PC-3 (cell line): Measurements from ENCODE around the gene OPRM1. TPM values are rescaled to one million over a fixed set of nuclear protein-coding genes. Genes with fewer than 3 reads are reported as not detected.

Experiments used
- ATAC-seq: fragments of 200-7000 bp; cut with Tn5 transposase; 2 replicates; pipeline ENCODE4 v1.9.1; 2020; ENCODE audit warnings: mild to moderate bottlenecking, moderate library complexity
- BruUV-seq: library from RNA; stranded (reverse); fragments of 400-500 nt; replicated peaks from 2 replicates; lab custom pipeline; 2021; lab: Mats Ljungman, UMichigan
- CTCF ChIA-PET: fragments of 300-600 bp; sonication (Branson Sonifier 250); formaldehyde crosslinking; loops from one replicate; lab custom pipeline; 2022; ENCODE audit warnings: antibody characterized with exemption; lab: Charles Lee
- POLR2A ChIA-PET: fragments of 300-600 bp; sonication (Branson Sonifier 250); formaldehyde crosslinking; loops from one replicate; lab custom pipeline; 2022; ENCODE audit warnings: antibody characterized with exemption; ENCODE audit not compliant: unreplicated experiment; lab: Charles Lee
- DNase-seq: peaks from one replicate; pipeline ENCODE4 v3.0.0-alpha.2; 2015
- H2AFZ ChIP-seq: fragments of 300-600 bp; sonication (generic); 2 replicates; pipeline ENCODE4 v1.6.0; 2016; ENCODE audit warnings: antibody characterized with exemption, low read length
- H3F3A ChIP-seq: fragments of 300-600 bp; sonication (generic); one replicate; pipeline ENCODE4 v1.6.0; 2017; ENCODE audit warnings: antibody characterized with exemption, low read length, control low read depth, mild to moderate bottlenecking; ENCODE audit not compliant: unreplicated experiment
- H3K27ac ChIP-seq: fragments of 300-600 bp; sonication (generic); 2 replicates; pipeline ENCODE4 v1.5.1; 2016; ENCODE audit warnings: mild to moderate bottlenecking, low read length
- H3K27me3 ChIP-seq: fragments of 300-600 bp; sonication (generic); 2 replicates; pipeline ENCODE4 v1.6.1; 2016; ENCODE audit warnings: low read length, mixed read lengths
- H3K36me3 ChIP-seq: fragments of 300-600 bp; sonication (generic); 2 replicates; pipeline ENCODE4 v1.6.1; 2016; ENCODE audit warnings: low read depth, mixed run types, low read length, mixed read lengths
- H3K4me1 ChIP-seq: fragments of 300-600 bp; sonication (generic); 2 replicates; pipeline ENCODE4 v1.5.1; 2016; ENCODE audit warnings: low read length; ENCODE audit not compliant: insufficient read depth
- H3K4me2 ChIP-seq: fragments of 300-600 bp; sonication (generic); 2 replicates; pipeline ENCODE4 v1.6.0; 2016; ENCODE audit warnings: low read length
- H3K4me3 ChIP-seq: fragments of 300-600 bp; sonication (generic); 2 replicates; pipeline ENCODE4 v1.5.1; 2016; ENCODE audit warnings: mild to moderate bottlenecking, low read length, mixed read lengths
- H3K79me2 ChIP-seq: fragments of 300-600 bp; sonication (generic); 2 replicates; pipeline ENCODE4 v1.6.1; 2017; ENCODE audit warnings: low read length, mixed read lengths
- H3K9ac ChIP-seq: fragments of 300-600 bp; sonication (generic); 2 replicates; pipeline ENCODE4 v1.6.0; 2016; ENCODE audit warnings: mild to moderate bottlenecking, low read length
- H3K9me2 ChIP-seq: fragments of 300-600 bp; sonication (generic); replicated peaks from 2 replicates; pipeline ENCODE4 v1.6.1; 2016; ENCODE audit warnings: mixed run types, low read length, mixed read lengths
- H3K9me3 ChIP-seq: fragments of 300-600 bp; sonication (generic); 2 replicates; pipeline ENCODE4 v1.6.1; 2016; ENCODE audit warnings: low read length, mixed read lengths
- H4K20me1 ChIP-seq: fragments of 300-600 bp; sonication (generic); 2 replicates; pipeline ENCODE4 v1.6.1; 2016; ENCODE audit warnings: low read length, mixed read lengths
- EZH2 ChIP-seq: fragments of 300-600 bp; sonication (generic); IDR thresholded peaks from one replicate; pipeline ENCODE4 v1.6.1; 2017; ENCODE audit warnings: antibody characterized with exemption, mild to moderate bottlenecking, low read length; ENCODE audit not compliant: unreplicated experiment
- EZH2phosphoT487 ChIP-seq: fragments of 300-600 bp; sonication (generic); IDR thresholded peaks from 2 replicates; pipeline ENCODE4 v1.6.1; 2018; ENCODE audit warnings: mild to moderate bottlenecking, antibody characterized with exemption, low read length, borderline replicate concordance
- intact Hi-C: fragments of 100-400 bp; cut with micrococcal nuclease; formaldehyde crosslinking; loops from 2 replicates; pipeline ENCODE4 v1.9.0; 2023
- total RNA-seq: library from RNA; depleted of rRNA; stranded (reverse); fragments of >200 nt; gene quantifications from 2 replicates; pipeline ENCODE4 v1.2.3, GENCODE V29; 2014
- TF ChIP-seq, protein P1 (sequence below): fragments of 300-600 bp; sonication (generic); conservative IDR thresholded peaks from 2 replicates; pipeline ENCODE4 v1.5.1; 2017; ENCODE audit warnings: antibody characterized with exemption, low read depth, mild to moderate bottlenecking, low read length

OPRM1 gene
- total RNA-seq, 1 experiment from 2014 or later, result not detected

DNA sequence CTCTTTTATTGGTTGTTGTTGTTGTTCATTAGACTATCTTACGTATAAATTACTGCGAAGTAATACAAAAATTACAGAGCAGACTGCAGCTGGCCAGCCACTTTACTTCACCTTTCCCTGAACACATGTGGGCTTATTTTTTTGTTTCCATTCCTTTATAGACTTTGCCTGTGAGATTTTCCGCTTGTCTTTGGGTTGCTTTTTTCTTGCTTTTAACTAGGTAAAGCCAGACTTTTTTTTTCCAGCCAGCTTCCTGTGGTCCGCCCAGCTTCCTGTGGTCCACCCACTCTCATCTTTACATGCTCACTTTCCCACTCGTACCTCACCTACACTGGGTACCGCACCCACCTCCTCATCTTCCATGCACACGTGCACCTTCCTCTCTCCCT is 238.6 kb downstream of the OPRM1 start:
- TF ChIP-seq, protein P1, sequence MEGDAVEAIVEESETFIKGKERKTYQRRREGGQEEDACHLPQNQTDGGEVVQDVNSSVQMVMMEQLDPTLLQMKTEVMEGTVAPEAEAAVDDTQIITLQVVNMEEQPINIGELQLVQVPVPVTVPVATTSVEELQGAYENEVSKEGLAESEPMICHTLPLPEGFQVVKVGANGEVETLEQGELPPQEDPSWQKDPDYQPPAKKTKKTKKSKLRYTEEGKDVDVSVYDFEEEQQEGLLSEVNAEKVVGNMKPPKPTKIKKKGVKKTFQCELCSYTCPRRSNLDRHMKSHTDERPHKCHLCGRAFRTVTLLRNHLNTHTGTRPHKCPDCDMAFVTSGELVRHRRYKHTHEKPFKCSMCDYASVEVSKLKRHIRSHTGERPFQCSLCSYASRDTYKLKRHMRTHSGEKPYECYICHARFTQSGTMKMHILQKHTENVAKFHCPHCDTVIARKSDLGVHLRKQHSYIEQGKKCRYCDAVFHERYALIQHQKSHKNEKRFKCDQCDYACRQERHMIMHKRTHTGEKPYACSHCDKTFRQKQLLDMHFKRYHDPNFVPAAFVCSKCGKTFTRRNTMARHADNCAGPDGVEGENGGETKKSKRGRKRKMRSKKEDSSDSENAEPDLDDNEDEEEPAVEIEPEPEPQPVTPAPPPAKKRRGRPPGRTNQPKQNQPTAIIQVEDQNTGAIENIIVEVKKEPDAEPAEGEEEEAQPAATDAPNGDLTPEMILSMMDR, result no peak
- TF ChIP-seq EZH2 (no peak), EZH2phosphoT487 (no peak)
- Histone ChIP-seq H3K9me2 (no peaks in the 10 kb centered on the region), H3K9me3 (no peaks in the 10 kb centered on the region), H3K4me3 (peak overlapping the region; percentile 72), H2AFZ (peak overlapping the region; percentile 95), H4K20me1 (no peaks in the 10 kb centered on the region), H3F3A (no peaks in the 10 kb centered on the region), H3K36me3 (no peaks in the 10 kb centered on the region), H3K27ac (no peak overlapping the region), H3K79me2 (no peaks in the 10 kb centered on the region), H3K9ac (peak overlapping the region; percentile 34; the same call in 1 of the 2 replicates), H3K27me3 (no peaks in the 10 kb centered on the region), H3K4me2 (peak overlapping the region; percentile 93), H3K4me1 (no peaks in the 10 kb centered on the region)
- peak; percentile 50 for ATAC-seq
- POLR2A ChIA-PET, result no interaction called here
- DNase-seq, result no peak
- BruUV-seq, result no TSS peak
- intact Hi-C loops, result loop anchor here (1.0 kb wide), 2 partner anchors 93 to 123 kb away; no protein-coding TSS in a partner anchor
- CTCF ChIA-PET, result interaction anchor here (0.6 to 1.4 kb wide), 4 partner anchors 15 to 180 kb away, joined by 3 to 10 read pairs (median 3); no protein-coding TSS in a partner anchor

DNA sequence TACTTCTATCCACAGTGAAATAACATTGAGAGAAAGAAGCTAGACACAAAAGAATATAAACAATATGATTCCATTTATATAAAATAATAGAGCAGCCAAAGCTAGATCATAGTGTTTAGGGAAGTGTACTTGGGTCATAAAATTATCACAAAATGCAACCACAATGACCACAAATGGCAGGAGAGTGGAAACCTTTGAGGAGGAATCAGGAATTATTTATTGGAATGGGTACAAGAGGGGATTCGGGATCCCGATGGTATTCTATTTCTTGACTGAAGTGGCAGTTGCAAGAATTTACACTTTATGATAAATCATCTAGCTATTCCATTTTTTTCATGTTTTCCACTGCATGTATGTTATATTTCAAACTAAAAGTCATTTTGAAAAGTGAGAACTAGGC is 241.5 kb downstream of the OPRM1 start:
- H3K27ac ChIP-seq, result no peak overlapping the region
- no peak overlapping the region for H3K9ac ChIP-seq
- no peaks in the 10 kb centered on the region for H4K20me1 ChIP-seq
- POLR2A ChIA-PET, result no interaction called here
- no peaks in the 10 kb centered on the region for H3K27me3 ChIP-seq
- no peaks in the 10 kb centered on the region for H3K9me2 ChIP-seq
- H2AFZ ChIP-seq, result no peak overlapping the region
- BruUV-seq, result no TSS peak
- DNase-seq, result no peak
- TF ChIP-seq EZH2 (no peak), EZH2phosphoT487 (no peak)
- TF ChIP-seq, protein P1, result no peak
- H3K79me2 ChIP-seq, result no peaks in the 10 kb centered on the region
- no peaks in the 10 kb centered on the region for H3F3A ChIP-seq
- H3K9me3 ChIP-seq, result no peaks in the 10 kb centered on the region
- no peak overlapping the region for H3K4me2 ChIP-seq
- no peak for ATAC-seq
- intact Hi-C loops, result no loop called here
- CTCF ChIA-PET, result no interaction called here
- H3K4me3 ChIP-seq, result no peak overlapping the region
- no peaks in the 10 kb centered on the region for H3K4me1 ChIP-seq
- no peaks in the 10 kb centered on the region for H3K36me3 ChIP-seq

DNA sequence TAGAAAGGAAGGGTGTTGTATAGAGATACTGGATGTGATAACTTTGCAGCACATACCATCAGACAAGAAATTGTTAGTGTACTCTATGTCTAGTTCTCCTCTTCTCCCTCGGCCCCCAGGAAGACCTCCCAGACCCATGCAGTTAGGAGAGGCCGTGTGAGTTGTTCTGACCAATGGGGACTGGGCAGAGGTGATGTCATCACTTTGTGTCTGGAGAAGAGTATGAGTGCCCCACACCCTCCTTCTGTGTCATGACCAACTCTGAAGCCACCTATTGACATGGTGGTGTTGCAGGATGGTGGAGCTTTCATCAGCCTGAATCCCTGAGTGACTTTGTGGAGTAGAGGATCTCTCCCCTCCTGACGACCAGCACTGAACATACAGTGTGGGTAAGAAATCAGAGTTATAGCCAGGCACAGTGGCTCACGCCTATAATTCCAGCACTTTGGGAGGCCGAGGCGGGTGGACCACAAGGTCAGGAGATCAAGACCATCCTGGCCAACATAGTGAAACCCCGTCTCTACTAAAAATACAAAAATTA is 245.3 kb downstream of the OPRM1 start:
- H3K9ac ChIP-seq, result no peak overlapping the region
- H3K9me3 ChIP-seq, result no peaks in the 10 kb centered on the region
- TF ChIP-seq EZH2 (no peak), EZH2phosphoT487 (no peak)
- TF ChIP-seq, protein P1, result no peak
- H3F3A ChIP-seq, result no peaks in the 10 kb centered on the region
- ChIA-PET POLR2A (no interaction called here), CTCF (no interaction called here)
- H3K27ac ChIP-seq, result no peak overlapping the region
- no peaks in the 10 kb centered on the region for H3K9me2 ChIP-seq
- H3K36me3 ChIP-seq, result no peaks in the 10 kb centered on the region
- no peaks in the 10 kb centered on the region for H3K79me2 ChIP-seq
- H4K20me1 ChIP-seq, result no peaks in the 10 kb centered on the region
- H3K27me3 ChIP-seq, result no peaks in the 10 kb centered on the region
- DNase-seq (no peak), ATAC-seq (no peak)
- peaks cover 9% of the 10 kb centered on the region for H3K4me1 ChIP-seq
- H3K4me2 ChIP-seq, result no peak overlapping the region
- H2AFZ ChIP-seq, result no peak overlapping the region
- BruUV-seq, result no TSS peak
- no peak overlapping the region for H3K4me3 ChIP-seq
- intact Hi-C loops, result no loop called here
